Measurements from ENCODE around the gene PPP1R3F.
A peak's percentile ranks its signal among the peaks of the same experiment; 100 is the strongest.
"Not testable (repeated sequence)": the region's sequence is repeated elsewhere in the genome, so short reads cannot be mapped to it uniquely, and the experiment has no call there.

Gene PPP1R3F

DNA sequence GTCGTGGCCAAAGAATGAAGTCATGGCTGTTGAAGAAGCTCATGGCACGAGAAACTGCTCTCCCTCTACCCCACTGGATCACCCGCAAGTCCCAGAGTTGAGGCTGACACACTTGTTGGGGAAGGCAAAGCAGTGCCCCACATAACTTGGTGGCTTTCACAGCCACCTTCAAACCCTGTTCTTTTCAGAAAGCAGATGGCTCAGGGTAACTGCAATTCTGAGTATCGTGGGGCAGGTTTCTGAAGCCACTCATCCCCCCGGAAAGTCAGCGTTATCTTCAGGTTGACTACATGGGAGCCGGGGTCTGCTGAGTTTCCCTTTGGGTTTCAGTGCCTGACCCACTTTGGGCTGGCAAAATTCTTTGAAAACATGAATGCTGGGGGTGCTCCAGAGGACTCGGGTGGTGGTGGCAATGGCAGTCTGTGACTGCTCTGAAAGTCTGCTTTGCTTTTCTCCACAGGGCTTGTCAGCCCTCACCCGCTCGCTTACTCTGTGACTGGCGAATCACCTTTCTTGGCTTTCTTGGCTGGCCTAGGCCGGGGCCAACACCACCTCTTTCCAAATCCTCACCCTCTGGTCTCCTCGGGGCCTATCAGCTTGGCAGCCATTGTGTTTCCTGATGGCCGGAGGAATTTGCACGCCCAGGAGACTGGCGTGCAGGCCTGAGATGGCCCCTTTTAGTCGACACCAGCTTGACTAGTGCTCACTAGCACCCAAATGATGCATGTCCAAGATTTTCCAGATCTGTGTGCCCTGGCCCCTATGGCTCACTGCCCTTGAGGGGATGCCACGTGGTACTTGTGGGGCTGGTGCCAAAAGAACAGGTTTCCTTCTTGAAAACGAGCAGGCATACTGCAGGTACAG is 7.3 kb downstream of the PPP1R3F start:
- peak in 1 of 2 experiments; percentile 8 for DNase-seq

GRCh38 chrX:49277535-49277830 is 7.9 kb downstream of the PPP1R3F start:
- DNase-seq, result no peak

- DNase-seq, result no peak
Measured at GRCh38 chrX:49278081-49278480, 8.5 kb downstream of the PPP1R3F start.

GRCh38 chrX:49282647-49283011 is 13.0 kb downstream of the PPP1R3F start:
- peak in 1 of 2 experiments; percentile 2 for DNase-seq

GRCh38 chrX:49284212-49284611 is 14.6 kb downstream of the PPP1R3F start:
- no peak for DNase-seq

- no peak for DNase-seq
Measured at GRCh38 chrX:49286136-49286535, 16.5 kb downstream of the PPP1R3F start.

DNA sequence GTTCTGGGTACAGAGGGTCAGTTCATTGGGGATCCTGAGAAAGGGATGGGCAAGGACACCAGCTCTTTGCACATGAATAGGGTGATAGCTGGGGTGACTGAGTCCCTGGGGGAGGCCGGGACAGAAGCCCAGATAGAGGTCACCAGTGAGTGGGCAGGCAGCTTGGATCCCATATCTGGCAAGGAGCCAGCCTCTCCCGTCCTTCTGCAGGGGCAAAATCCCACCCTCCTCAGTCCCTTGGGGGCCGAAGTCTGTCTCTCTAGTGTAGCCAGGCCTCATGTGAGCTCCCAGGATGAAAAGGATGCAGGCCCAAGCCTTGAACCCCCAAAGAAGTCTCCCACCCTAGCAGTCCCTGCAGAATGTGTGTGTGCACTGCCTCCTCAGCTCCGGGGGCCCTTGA is 17.0 kb downstream of the PPP1R3F start:
- DNase-seq, result no peak

- no peak for DNase-seq
Measured at GRCh38 chrX:49287665-49288064, 18.1 kb downstream of the PPP1R3F start.

DNA sequence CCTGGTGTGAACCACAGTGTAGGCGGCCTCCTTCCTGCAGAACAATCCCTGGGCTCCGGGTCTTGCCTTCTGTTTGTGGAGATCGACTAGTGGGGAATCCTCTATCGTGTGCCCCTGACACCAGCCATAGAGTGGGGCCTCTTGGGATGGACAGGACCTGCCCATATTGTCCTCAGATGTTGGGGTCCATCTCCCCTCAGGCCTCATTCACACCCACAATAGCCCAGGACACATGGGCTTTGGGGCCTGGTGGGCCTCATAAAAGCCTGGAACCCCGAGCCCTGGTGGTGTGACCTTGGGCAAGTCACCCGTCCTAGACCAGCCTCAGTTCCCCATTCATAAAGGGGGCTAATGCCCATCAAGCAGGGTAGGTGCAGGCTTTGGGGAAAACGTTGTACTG is 20.6 kb downstream of the PPP1R3F start:
- no peak for DNase-seq

GRCh38 chrX:49291615-49292337 is 22.2 kb downstream of the PPP1R3F start:
- DNase-seq, result no peak

DNA sequence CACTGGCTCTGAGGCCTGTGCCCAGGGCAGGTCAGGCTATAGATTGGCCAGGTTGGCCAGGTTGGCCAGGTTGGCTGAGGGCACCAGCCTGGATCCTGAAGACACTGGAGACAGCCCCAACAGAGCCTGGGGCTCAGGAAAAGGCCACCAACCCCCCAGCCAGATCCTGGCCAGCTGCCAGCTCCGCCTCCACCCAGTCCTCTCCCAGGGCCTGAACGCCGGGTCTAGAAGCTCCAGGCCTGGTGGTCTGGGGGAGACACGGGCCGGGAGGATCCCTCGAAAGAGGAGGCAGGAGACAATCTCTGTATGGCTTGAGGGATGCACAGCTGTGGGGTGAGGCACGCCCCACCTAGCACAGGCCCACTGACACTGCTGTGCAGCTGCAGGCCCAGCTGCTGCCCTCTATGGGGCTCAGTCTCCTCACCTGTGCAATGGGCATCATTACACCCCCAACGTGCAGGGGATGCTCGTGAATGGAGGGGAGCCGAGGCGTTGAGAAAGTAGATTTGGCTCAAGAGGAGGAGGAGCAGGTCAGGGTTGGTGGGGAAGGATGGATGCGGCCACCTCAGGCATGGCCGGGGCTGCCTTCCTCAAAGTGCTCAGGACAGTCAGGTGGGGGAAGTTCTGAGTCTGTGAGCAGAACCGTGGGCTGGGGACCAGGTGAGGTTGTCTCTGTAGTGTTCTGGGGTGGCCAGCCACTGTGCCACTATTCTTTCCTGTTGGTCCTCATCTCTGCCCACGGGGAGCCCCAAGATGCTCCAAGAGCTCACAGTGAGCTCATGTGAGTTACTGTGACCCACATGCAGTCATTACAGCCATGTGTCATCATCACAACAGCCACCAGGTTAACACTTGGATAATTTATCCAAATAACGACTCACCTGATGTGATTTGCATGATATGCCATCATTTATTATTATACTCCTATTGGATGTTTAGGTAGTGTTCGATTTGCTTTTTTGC is 23.1 kb downstream of the PPP1R3F start:
- no peak for DNase-seq

- DNase-seq, result not testable (repeated sequence)
Measured at GRCh38 chrX:49299293-49299692, 29.7 kb downstream of the PPP1R3F start.

- no peak for DNase-seq
Measured at GRCh38 chrX:49300703-49301102, 31.1 kb downstream of the PPP1R3F start.

DNA sequence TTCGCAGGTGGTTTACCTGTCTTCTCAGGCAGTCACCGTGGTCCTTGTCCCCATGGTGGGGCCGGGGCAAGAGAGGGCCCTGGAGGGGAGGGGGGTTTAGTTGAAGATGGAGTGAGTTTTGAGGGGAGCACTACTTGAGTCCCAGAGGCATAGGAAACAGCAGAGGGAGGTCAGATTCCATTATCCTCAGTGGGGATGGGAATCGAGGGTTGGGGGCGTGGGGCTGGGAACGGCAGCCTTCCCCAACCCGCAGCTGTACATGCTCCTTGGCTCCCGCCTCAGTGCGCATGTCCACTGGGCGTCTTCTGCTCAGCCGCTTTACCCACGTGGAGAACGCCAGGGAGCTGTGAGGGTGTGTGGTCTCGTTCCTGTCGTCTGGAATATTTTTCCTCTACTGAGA is 33.8 kb downstream of the PPP1R3F start, which contains the start of gene GAGE10:
Gene GAGE10 (plus strand): TSS at position 301 of the 400 bp plus-strand sequence. CDS start 1,214 bp downstream, outside the sequence.
- DNase-seq, result no peak

- DNase-seq, result not testable (repeated sequence)
Measured at GRCh38 chrX:49307775-49308174, 38.2 kb downstream of the PPP1R3F start.

- no peak for DNase-seq
Measured at GRCh38 chrX:49308604-49309269, 39.1 kb downstream of the PPP1R3F start.

- DNase-seq, result no peak
Measured at GRCh38 chrX:49309401-49309981, 39.9 kb downstream of the PPP1R3F start.

GRCh38 chrX:49310371-49310770 is 40.8 kb downstream of the PPP1R3F start:
- DNase-seq, result no peak

GRCh38 chrX:49312176-49312575 is 42.6 kb downstream of the PPP1R3F start:
- DNase-seq, result no peak

DNA sequence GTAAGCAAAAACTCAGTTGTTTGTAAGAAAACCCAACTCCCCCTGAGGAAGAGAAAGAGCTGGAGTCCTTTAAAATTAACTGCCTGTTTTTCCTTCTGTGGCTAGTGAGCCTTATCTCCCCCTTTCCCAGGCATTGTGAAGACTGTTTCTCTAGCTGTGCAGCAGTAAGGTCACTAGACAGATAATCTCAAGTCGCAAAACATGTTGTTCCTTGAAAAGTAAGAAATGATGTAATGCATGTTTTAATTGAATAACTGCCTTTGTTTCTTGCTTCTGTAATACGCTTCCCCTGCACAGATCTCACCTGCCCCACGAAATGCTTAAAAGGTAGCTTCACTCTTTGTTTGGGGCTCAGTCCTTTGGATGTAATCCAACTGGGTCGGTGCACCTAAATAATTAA is 46.5 kb downstream of the PPP1R3F start:
- DNase-seq, result no peak

- not testable (repeated sequence) for DNase-seq
Measured at GRCh38 chrX:49321737-49322136, 52.1 kb downstream of the PPP1R3F start, which contains the start of gene GAGE12J. TSS of gene GAGE12J (plus strand) at chrX:49322037. CDS start at chrX:49323194, 1,157 bp downstream.

GRCh38 chrX:49322266-49322665 is 52.7 kb downstream of the PPP1R3F start:
- not testable (repeated sequence) for DNase-seq
